ENCODE results near the gene CD40.
A peak's percentile ranks its signal among the peaks of the same experiment; 100 is the strongest.
"Not testable (repeated sequence)": the region's sequence is repeated elsewhere in the genome, so short reads cannot be mapped to it uniquely, and the experiment has no call there.

CD40 gene

DNA sequence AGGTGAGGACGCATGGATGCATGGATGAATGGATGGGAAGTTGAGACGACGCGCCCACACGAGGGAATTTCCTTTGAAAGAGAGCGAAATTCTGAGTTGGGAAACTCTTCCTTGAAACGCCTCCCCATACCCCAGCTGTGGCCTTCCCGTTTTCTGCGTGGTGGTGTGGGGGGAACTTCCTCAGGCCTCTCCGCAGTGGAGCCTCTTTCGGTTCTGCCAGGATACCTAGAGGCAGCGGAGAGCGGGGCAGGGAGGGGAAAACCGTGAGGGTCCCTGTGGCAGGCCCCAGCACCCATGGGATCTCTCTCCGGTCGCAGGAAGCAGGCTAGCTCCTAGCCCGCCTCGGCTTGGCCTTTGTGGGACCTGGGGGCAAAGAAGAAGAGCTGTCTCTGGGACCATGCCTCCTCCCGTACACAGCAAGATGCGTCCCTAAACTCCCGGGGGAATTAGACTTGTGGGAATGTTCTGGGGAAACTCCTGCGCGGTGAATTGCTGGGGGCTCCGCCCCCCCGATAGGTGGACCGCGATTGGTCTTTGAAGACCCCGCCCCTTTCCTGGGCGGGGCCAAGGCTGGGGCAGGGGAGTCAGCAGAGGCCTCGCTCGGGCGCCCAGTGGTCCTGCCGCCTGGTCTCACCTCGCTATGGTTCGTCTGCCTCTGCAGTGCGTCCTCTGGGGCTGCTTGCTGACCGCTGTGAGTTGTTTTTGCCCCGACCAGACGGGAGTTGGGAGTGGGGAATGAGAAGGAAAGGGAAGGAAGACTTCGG lies at the start of gene CD40:
Gene CD40 (plus strand): TSS at position 611 of the 764 bp plus-strand sequence. CDS start 30 bp downstream, at position 641.
- DNase-seq, result no peak

- DNase-seq, result no peak
Observed at GRCh38 chr20:46070215-46070900, 47.8 kb upstream of the CD40 start.

GRCh38 chr20:46071573-46071972 lies 46.5 kb upstream of the CD40 start:
- no peak for DNase-seq

DNA sequence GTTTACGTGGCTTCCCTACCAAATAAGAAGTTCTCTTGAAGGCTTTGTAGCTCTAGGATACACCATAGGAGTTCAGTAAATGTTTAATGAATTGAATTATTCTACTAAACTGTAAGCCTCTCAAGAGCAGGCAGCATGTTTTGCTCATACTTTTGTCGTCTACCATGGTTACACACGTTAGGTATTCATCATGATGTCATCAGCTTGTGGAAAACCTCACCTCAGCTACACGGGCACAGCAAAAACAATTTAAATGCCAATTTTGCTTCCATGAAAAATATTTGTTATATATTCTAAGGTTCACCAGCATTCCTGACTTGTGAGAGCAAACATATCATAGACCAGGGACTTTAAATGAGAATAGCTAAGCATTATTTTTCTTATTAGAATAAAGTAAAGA lies 45.1 kb upstream of the CD40 start:
- no peak for DNase-seq

- DNase-seq, result no peak
Observed at GRCh38 chr20:46073443-46073842, 44.7 kb upstream of the CD40 start.

- no peak for DNase-seq
Observed at GRCh38 chr20:46074006-46074405, 44.1 kb upstream of the CD40 start.

GRCh38 chr20:46076806-46077205 lies 41.3 kb upstream of the CD40 start:
- no peak for DNase-seq

DNA sequence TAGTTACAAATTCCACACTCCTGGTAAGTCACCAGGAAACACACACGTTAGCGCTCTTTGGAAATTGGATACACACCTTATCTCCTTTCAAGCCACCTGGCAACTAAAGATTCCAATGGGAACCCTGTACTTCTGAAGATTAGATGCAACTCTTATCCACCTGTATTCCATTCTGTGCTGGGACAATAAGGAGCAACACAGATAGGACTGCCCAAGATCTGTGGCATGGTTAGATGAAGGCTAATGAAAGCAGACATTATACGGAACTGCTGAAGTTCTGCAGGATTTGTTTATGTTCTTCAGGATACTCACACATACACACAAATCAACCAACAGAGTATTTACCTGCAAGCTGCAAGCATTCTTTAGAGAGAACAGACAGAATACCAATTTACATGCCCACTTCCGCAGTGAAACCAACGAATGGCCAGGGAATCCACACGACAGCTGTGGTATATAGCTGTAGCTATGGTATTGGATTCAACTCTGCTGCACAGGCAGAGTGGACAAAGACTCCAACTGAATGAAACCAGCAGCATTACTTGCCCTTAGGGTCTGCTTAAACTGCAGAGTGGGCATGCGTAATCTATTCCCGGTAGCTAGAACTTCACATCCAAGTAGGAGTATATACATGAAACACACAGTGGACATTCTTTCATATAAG lies 40.3 kb upstream of the CD40 start:
- no peak for DNase-seq

- DNase-seq, result no peak
Observed at GRCh38 chr20:46078954-46079353, 39.2 kb upstream of the CD40 start.

- DNase-seq, result no peak
Observed at GRCh38 chr20:46081074-46081473, 37.0 kb upstream of the CD40 start.

DNA sequence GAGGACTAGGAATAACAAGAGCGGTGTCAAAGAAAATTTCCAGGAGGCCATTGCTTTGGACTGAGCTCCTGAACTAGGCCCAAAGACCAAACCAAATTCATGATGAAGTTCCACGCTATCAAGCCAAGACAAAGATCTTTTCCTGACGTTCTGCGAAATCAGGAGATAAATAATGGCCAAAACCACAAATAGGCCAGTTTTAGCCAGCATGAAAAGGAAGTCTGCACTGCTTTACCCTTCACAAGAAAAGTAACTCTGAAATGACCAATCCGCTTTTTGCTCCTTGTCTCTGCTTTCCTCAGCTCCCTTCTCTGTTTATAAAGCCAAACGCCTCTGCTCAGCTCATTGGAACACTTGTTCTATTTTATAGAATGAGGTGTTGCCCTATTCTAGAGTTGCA lies 35.0 kb upstream of the CD40 start:
- DNase-seq, result no peak

GRCh38 chr20:46083531-46084061 lies 34.5 kb upstream of the CD40 start:
- no peak for DNase-seq

DNA sequence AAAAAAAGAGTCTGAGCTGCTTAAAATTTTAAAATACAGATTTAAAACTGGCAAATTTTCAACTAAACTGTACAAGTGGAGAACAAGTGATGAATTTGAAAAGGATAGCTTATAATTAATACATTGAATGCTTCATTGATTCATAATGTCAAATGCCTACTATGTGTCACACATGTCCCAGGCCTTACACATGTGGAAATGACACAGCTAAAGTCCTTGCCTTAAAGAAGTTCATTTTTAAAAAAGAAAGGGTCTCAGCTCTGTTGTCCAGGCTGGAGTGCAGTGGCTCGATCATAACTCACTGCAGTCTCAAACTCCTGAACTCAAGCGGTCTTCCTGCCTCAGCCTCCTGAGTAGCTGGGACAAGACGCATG lies 33.3 kb upstream of the CD40 start:
- no peak for DNase-seq

- DNase-seq, result no peak
Observed at GRCh38 chr20:46085179-46085851, 32.8 kb upstream of the CD40 start.

DNA sequence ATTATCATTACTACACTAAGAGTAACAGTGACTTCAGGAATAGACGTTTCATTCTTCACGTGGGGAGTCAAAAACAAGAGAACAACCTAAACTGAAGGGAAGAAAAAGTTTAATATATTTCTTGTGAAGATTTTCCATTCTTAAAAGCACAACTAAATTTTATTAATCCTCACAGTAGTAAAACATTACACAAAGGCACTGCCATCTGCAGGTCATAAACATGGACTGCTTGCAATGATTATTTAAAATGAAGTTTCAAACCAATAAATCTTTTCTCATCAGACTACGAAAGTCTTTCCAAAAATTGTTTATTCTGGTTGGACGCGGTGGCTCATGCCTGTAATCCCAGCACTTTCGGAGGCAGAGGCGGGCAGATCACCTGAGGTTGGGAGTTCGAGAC lies 31.0 kb upstream of the CD40 start:
- DNase-seq, result no peak

DNA sequence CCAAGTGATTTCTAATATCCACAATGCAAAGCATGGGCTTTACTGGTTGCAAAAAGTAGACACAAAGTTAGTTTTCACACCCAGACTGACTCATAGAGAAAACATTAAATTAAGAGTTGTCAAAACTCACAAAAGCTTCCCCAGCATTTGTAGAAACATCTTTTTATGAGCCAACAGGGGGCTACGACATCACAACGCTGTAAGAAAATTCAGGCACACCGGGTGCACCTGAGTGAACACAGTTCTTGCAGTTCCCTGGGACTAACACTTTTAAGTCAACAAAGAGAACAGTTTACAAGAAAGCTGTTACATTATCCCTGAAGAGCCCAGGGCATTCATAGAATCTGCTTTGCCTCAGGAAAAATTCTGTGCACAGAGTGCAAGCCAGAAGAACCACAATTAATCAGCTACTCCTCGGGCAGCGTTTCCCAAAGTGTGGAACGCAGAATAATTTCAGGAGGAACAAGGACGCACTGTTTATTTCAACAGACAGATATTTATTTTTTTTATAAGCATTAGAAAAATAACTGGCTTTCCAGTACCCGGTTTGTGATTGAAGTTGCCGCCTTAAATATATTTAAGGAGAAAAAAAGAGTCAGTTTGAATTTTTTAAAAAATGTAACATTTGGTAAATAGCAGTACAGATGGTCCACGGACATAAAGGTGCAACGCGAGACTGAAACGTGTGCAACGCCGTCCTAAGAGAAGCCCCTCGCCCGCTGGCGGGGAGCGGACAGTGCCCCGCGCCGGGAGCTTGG lies 29.5 kb upstream of the CD40 start:
- DNase-seq, result no peak

DNA sequence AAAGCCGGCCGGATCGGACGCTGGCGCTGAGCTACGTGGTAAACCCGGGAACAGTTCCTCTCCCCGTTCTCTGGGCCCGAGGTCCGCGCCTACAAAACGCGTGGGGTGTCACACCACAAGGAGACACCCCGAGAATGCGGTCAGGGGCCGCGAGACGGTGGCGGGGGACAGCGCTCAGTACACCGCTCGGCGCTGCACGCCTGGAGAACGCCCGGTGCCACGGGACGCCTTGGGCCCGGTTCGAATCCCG lies 29.0 kb upstream of the CD40 start:
- no peak for DNase-seq

DNA sequence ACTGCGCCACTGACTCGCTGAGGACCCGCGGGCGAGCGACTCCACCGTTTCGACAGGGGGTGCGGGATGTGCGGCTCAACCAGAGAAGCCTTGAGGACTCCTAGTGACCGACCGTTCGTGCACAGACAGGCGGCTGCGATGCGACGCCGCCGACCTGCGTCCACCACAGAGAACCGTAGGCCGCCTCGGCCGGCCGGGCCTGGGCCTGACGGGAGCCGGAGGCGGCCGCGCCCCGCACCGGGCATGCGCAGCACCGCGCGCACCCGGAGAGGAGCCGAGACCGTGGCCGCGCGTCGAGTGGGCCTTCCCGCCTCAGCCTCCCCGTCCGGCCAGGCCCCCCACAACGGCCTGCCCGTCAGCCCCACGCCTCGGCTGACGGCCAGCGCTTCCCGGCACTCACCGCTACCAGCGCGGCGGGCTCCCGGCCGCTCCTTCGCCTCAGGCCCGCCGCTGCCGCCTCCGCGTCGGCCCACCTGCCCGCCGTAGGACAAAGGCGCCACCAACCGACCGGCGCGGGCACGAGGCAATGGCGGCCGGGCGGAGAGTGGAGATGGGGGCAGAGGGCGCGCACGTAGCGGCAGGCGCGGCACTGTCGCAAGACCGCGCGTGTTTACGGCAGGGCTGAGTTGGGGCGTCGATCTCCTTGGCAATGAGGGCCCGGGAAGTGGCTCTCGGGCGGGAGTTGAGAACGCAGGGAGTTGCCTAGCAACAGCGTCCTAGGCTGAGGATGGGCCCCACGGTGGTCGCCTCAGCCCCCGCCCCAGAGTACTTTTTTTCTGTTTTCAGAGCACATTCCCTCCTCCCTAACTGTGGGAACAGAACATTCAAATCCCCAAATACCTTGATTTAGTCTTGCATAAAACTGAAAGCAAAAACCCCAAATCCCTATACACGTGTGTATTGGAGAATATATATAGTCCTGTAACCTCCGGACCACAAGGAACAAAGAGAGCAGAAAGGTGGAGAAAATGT lies 28.4 kb upstream of the CD40 start, which contains the start of gene NCOA5:
Gene NCOA5 (minus strand): TSS at position 546 of the 972 bp plus-strand sequence. CDS start 10,538 bp downstream, outside the sequence.
- DNase-seq, result peak; percentile 90

GRCh38 chr20:46091622-46092535 lies 26.2 kb upstream of the CD40 start:
- not testable (repeated sequence) for DNase-seq

GRCh38 chr20:46093531-46093930 lies 24.6 kb upstream of the CD40 start:
- no peak for DNase-seq

Data from NCI-H1048 (cell line).